Measurements from ENCODE around the gene ERVH48-1. TPM values are rescaled to one million over a fixed set of nuclear protein-coding genes. Genes with fewer than 3 reads are reported as not detected.

ERVH48-1 gene
- total RNA-seq, 1 experiment from 2014 or later = 14.7 TPM

DNA sequence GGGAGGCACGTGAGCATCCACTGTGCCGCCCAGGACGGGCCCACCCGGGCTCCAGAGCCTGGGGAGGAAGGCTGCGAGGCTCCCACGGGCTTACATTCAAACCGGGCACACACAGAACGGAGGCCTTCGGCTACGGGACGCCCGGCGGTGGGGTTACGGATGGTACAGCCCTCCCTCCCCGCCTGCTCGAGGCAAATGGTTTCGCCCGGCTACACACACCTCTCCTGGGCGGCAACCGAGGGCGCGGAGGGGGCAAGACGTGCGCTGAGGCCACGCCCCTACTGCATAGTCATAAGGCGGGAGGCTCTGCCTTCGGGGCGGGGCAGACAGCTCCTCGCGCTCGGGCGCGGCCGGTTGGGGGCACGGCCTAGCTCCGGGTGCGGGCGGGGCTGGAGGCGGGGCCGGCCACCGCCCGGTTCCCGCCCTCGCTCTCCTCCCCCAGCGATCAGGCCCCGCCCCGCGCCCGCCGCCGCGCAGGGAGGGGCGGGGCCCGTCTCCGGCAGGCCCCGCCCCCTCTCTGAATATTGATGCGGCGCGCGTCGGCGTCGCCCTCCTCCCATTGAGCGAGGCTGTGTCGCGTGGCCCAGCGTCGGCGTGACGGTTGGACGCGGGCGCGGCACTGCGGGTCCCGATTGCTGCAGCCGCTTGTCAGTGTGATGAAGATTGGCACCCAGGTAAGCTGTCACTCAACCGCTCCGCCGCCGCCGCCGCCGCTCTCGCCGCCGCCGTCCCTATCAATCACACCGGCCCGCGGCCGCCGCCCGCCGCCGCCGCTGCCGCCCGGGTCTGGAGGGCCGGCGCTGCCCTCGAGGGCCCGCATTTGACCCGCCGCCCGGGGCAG lies 48.8 kb upstream of the ERVH48-1 start, which contains the start of gene PKNOX1:
PKNOX1 (plus strand) TSS at position 572 of the 841 bp plus-strand sequence. CDS start 29,820 bp downstream, outside the sequence.
- CTCF ChIA-PET = interaction anchor here (0.6 to 1.0 kb wide), 3 partner anchors 47 to 51 kb away, joined by 3 to 5 read pairs (median 4); partner anchors contain the start of gene ERVH48-1
- Mint-ChIP-seq H3K27me3 (ENCODE audit: low read depth) (no peaks in the 10 kb centered on the region), H3K4me1 (peaks cover 60% of the 10 kb centered on the region), H3K9me3 (peaks cover 10% of the 10 kb centered on the region), H3K4me3 (peak within 1 kb of the TSS; percentile 84), H3K36me3 (peaks cover 28% of the 10 kb centered on the region), H3K27ac (peak within 1 kb of the TSS; percentile 84)
- ATAC-seq = peak; percentile 90
- peak; percentile 100 for DNase-seq (ENCODE audit: low spot score)
- POLR2A ChIA-PET = interaction anchor here (0.6 to 1.6 kb wide), 8 partner anchors 11 to 510 kb away, joined by 3 to 9 read pairs (median 4); partner anchors contain the start of gene NDUFV3
- peak; percentile 80 for TF ChIP-seq USF1 (CRISPR knock-in tag; IDR thresholded peaks at IDR 0.05)
- TF ChIP-seq, protein P1, sequence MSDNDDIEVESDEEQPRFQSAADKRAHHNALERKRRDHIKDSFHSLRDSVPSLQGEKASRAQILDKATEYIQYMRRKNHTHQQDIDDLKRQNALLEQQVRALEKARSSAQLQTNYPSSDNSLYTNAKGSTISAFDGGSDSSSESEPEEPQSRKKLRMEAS (CRISPR knock-in tag; IDR thresholded peaks at IDR 0.05) = peak; percentile 39; the same call in 1 of the 2 replicates
- TF ChIP-seq ERG (CRISPR knock-in tag; IDR thresholded peaks at IDR 0.05) = no peak
- TF ChIP-seq ZNF138 (CRISPR knock-in tag; conservative IDR thresholded peaks at IDR 0.05) = no peak
- TF ChIP-seq CREB1 (CRISPR knock-in tag; IDR thresholded peaks at IDR 0.05) = no peak
- TF ChIP-seq SOX15 (CRISPR knock-in tag; IDR thresholded peaks at IDR 0.05) = no peak
- TF ChIP-seq EMX1 (CRISPR knock-in tag; IDR thresholded peaks at IDR 0.05) = no peak
- TF ChIP-seq NR3C1 (CRISPR knock-in tag; conservative IDR thresholded peaks at IDR 0.05; ENCODE audit: low read depth) = no peak
- TF ChIP-seq STAT6 (CRISPR knock-in tag; conservative IDR thresholded peaks at IDR 0.05; ENCODE audit: low read depth) = no peak
- no peak for TF ChIP-seq RELA (CRISPR knock-in tag; IDR thresholded peaks at IDR 0.05; ENCODE audit: borderline replicate concordance)
- TF ChIP-seq SMAD3 (CRISPR knock-in tag; IDR thresholded peaks at IDR 0.05; ENCODE audit: borderline replicate concordance) = no peak
- no peak for TF ChIP-seq TP53 (CRISPR knock-in tag; IDR thresholded peaks at IDR 0.05)
- TF ChIP-seq, protein P2, sequence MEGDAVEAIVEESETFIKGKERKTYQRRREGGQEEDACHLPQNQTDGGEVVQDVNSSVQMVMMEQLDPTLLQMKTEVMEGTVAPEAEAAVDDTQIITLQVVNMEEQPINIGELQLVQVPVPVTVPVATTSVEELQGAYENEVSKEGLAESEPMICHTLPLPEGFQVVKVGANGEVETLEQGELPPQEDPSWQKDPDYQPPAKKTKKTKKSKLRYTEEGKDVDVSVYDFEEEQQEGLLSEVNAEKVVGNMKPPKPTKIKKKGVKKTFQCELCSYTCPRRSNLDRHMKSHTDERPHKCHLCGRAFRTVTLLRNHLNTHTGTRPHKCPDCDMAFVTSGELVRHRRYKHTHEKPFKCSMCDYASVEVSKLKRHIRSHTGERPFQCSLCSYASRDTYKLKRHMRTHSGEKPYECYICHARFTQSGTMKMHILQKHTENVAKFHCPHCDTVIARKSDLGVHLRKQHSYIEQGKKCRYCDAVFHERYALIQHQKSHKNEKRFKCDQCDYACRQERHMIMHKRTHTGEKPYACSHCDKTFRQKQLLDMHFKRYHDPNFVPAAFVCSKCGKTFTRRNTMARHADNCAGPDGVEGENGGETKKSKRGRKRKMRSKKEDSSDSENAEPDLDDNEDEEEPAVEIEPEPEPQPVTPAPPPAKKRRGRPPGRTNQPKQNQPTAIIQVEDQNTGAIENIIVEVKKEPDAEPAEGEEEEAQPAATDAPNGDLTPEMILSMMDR (IDR thresholded peaks at IDR 0.05) = no peak
- peak; percentile 26; the same call in 1 of the 2 replicates for TF ChIP-seq E2F5 (CRISPR knock-in tag; IDR thresholded peaks at IDR 0.05)
- TF ChIP-seq, protein P3, sequence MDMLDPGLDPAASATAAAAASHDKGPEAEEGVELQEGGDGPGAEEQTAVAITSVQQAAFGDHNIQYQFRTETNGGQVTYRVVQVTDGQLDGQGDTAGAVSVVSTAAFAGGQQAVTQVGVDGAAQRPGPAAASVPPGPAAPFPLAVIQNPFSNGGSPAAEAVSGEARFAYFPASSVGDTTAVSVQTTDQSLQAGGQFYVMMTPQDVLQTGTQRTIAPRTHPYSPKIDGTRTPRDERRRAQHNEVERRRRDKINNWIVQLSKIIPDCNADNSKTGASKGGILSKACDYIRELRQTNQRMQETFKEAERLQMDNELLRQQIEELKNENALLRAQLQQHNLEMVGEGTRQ (CRISPR knock-in tag; IDR thresholded peaks at IDR 0.05) = peak; percentile 85
- TF ChIP-seq, protein P4, sequence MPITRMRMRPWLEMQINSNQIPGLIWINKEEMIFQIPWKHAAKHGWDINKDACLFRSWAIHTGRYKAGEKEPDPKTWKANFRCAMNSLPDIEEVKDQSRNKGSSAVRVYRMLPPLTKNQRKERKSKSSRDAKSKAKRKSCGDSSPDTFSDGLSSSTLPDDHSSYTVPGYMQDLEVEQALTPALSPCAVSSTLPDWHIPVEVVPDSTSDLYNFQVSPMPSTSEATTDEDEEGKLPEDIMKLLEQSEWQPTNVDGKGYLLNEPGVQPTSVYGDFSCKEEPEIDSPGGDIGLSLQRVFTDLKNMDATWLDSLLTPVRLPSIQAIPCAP (CRISPR knock-in tag; IDR thresholded peaks at IDR 0.05) = 0 out of 2 replicates have a peak, but pooled peaks have one; percentile 49
- TF ChIP-seq, protein P5, sequence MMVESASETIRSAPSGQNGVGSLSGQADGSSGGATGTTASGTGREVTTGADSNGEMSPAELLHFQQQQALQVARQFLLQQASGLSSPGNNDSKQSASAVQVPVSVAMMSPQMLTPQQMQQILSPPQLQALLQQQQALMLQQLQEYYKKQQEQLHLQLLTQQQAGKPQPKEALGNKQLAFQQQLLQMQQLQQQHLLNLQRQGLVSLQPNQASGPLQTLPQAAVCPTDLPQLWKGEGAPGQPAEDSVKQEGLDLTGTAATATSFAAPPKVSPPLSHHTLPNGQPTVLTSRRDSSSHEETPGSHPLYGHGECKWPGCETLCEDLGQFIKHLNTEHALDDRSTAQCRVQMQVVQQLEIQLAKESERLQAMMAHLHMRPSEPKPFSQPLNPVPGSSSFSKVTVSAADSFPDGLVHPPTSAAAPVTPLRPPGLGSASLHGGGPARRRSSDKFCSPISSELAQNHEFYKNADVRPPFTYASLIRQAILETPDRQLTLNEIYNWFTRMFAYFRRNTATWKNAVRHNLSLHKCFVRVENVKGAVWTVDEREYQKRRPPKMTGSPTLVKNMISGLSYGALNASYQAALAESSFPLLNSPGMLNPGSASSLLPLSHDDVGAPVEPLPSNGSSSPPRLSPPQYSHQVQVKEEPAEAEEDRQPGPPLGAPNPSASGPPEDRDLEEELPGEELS (CRISPR knock-in tag; IDR thresholded peaks at IDR 0.05) = peak; percentile 83; the same call in 1 of the 2 replicates
- no peak for TF ChIP-seq NFE2L1 (CRISPR knock-in tag; IDR thresholded peaks at IDR 0.05)
- TF ChIP-seq ZNF423 (CRISPR knock-in tag; IDR thresholded peaks at IDR 0.05) = no peak; the same call in 1 of the 2 replicates
- peak; percentile 67; the same call in 1 of the 2 replicates for TF ChIP-seq SP1 (CRISPR knock-in tag; conservative IDR thresholded peaks at IDR 0.05)
- TF ChIP-seq TCF7 (CRISPR knock-in tag; IDR thresholded peaks at IDR 0.05; ENCODE audit: low read depth) = no peak
- TF ChIP-seq ATF1 (CRISPR knock-in tag; IDR thresholded peaks at IDR 0.05) = no peak
- TF ChIP-seq, protein P6, sequence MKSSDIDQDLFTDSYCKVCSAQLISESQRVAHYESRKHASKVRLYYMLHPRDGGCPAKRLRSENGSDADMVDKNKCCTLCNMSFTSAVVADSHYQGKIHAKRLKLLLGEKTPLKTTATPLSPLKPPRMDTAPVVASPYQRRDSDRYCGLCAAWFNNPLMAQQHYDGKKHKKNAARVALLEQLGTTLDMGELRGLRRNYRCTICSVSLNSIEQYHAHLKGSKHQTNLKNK (CRISPR knock-in tag; IDR thresholded peaks at IDR 0.05) = no peak
- no peak for TF ChIP-seq GRHL2 (CRISPR knock-in tag; IDR thresholded peaks at IDR 0.05; ENCODE audit: insufficient replicate concordance, severe bottlenecking)
- no peak for TF ChIP-seq TEAD4 (CRISPR knock-in tag; IDR thresholded peaks at IDR 0.05)

Measured in WTC11 (cell line).